NCI-H226 (cell line): ENCODE data around the gene PDE4B.

Experiments used
- DNase-seq: peaks from one replicate; pipeline ENCODE4 v3.0.0-alpha.2; 2015

The PDE4B gene

DNA sequence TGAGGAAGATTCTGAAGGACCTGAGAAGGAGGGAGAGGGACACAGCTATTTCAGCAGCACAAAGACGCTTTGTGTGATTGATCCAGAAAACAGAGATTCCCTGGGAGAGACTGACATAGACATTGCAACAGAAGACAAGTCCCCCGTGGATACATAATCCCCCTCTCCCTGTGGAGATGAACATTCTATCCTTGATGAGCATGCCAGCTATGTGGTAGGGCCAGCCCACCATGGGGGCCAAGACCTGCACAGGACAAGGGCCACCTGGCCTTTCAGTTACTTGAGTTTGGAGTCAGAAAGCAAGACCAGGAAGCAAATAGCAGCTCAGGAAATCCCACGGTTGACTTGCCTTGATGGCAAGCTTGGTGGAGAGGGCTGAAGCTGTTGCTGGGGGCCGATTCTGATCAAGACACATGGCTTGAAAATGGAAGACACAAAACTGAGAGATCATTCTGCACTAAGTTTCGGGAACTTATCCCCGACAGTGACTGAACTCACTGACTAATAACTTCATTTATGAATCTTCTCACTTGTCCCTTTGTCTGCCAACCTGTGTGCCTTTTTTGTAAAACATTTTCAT, 579.9 kb downstream of the PDE4B start:
- no peak for DNase-seq

DNA sequence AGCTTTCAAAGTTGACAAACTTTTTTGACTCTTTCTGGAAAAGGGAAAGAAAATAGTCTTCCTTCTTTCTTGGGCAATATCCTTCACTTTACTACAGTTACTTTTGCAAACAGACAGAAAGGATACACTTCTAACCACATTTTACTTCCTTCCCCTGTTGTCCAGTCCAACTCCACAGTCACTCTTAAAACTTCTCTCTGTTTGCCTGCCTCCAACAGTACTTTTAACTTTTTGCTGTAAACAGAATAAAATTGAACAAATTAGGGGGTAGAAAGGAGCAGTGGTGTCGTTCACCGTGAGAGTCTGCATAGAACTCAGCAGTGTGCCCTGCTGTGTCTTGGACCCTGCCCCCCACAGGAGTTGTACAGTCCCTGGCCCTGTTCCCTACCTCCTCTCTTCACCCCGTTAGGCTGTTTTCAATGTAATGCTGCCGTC, 580.5 kb downstream of the PDE4B start:
- no peak for DNase-seq

DNA sequence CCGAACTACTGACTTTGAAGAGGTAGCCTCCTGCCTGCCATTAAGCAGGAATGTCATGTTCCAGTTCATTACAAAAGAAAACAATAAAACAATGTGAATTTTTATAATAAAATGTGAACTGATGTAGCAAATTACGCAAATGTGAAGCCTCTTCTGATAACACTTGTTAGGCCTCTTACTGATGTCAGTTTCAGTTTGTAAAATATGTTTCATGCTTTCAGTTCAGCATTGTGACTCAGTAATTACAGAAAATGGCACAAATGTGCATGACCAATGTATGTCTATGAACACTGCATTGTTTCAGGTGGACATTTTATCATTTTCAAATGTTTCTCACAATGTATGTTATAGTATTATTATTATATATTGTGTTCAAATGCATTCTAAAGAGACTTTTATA, 581.5 kb downstream of the PDE4B start:
- DNase-seq = no peak

DNA sequence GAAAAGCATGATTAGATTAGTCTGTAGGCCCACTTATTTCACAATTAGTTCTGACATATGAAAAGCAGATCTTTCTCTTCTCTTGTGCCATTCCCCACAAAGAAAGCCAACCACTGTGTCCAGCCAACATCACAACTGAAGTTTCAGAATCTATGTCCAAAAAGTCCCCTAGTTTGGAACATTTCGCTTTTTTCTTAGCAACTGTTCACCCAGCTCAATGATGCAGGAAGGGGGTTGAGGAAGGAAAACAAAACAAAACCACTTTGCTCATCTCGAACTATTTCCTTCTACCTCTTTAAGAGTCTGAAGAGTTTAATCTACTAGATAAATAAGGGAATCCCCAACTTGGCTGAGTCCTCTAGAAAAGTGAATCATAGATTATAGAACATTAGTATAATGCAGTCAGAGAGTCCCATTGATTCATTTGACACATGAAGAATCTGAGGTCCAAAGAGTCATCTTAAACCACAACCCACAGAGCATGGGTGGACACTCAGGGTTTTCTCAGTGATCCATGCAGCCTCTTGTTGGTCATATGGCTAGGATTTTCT, 581.9 kb downstream of the PDE4B start:
- peak; percentile 81 for DNase-seq

DNA sequence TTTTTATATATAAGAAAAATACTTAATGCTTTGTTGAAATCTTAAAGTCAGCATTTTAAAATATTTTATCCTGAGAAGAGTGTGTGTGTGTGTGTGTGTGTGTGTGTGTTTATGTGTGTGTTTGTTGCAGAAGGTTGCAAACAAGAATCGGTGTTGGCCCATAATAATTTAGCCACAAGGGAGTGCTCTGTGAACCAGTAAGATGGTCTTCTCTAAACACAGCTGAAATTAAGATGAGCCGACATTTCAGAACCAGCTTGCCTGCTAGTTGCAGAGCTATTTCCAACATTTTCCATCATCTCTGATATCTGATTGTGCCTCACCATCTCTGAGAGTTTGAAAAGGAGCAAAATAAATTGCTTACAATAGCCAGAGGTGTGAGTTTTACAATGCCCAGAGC, 582.4 kb downstream of the PDE4B start:
- DNase-seq = no peak

DNA sequence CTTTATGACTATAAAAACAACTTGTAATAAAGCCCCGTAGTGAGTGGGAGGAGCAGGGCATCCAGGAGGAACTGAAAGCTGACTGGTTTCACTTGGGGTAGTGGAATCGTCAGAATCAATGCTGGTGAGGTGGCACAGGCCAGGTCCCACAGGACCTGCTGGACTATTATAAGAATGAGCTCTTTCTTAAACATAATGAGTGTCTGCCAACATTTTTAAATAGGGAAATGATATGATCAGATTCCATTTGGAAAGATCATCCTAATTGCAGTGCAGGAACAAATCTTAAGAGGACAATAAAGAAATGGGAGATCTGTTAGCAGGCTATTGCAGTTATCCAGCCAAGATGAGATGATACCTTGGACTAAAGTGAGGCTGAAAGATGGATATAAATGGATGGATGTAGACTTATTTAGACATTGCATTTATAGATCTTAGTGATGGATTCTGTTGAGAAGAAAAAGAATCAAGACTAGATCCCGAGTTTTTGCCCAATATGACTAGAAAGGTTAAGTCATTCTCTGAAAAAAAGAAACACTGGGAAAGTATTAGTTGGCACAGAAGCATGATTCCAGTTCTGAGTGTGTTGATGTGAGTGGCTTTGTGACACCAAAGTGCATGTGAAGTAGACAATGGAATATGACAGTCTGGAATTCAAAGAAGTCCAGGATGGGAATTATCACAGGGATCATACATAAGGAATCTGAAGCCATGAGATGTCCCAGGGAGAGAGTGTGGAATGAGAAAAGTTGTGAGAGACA, 587.9 kb downstream of the PDE4B start:
- no peak for DNase-seq

DNA sequence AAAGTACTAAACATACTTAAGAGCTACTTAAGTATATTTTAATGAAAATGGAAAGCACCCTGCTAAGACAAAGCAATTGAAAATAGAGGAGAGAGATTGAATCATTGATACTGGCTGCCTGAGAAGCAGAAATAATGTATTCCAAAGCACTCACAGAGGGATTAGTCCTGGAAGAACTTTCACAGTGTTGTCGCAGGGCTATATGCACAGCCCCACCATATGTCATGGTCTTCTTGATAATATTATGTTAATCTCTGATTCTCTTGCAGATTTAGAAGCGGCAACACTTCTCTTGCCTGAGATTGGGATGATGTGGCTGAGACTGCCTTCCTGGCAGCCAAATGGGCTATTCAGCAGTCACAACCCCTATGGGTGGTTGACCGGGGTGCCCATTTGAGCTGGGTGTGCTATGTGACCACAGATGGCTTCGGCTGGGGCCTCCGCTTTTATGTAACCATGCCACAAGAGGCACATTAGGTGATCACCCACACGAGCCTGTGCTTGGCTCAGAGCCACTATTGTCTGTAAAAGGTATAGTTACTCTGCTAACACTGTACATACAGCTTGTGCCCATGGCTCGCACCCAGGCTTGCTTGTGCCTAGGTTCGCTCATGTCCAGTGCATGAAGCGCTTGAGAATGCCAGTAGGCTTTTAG, 589.1 kb downstream of the PDE4B start:
- DNase-seq = no peak

DNA sequence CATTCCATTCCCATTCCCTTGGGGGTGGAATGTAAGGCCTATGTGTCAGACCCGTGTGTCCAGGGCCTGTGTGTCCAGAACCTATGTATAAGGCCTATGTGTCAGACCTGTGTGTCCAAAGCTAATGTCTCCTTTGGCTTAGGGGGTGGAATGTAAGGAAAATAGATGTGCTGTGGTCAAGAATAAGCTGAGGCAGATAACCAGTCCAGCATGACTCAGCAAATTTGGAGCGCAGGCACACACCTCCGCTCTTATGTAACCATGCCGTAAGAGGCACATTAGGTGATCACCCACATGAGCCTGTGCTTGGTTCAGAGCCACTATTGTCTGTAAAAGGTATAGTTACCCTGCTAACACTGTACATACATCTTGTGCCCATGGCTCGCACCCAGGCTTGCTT, 590.5 kb downstream of the PDE4B start:
- DNase-seq = no peak

DNA sequence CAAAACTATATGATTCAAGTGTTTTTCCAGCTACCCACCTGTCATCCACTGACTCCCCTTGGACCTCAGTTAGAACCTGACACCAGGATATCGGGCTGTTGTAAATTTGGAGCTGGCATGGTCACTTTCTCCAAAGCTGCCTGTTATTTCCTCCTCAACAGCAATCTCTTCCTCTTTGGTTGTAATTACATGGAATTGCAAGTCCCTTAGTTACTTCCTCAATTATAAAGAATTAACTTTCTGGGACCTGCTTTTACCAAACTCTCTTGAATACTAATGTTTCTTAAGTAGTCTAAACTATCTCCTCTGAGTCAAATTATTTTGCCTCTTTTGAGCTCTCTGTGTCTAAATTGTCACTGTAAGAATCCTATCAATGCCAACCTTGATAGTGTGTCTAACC, 590.9 kb downstream of the PDE4B start:
- DNase-seq = no peak

DNA sequence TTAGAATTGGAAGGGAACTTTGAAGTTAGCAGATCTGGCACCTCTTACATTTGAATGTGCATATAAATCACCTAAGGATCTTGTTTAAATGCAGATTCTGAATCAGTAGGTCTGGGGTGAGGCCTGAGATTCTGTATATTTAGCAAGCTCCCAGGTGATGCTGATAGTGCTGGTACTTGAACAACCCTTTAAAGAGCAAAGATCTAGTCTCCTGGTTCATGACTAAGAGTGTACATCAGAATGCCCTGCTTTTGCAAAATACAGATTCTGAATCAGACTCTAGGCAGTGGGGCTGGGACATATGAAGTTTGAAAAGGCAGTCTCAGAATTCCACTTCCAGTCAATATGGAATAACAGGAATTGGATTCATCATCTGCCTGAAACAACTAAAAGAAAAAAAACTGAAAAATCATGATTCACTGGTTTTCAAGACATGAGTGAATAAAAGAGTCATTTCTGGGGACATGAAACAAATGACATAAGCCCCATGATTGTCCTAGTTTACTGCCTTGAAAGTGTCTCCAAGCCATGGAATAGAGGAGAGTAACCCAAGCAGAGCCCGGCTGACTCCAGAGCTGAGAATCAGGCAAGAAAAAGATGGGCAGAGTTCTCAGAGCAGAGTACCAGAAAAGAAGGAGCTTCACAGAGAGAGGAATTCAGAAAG, 591.7 kb downstream of the PDE4B start:
- DNase-seq = no peak

DNA sequence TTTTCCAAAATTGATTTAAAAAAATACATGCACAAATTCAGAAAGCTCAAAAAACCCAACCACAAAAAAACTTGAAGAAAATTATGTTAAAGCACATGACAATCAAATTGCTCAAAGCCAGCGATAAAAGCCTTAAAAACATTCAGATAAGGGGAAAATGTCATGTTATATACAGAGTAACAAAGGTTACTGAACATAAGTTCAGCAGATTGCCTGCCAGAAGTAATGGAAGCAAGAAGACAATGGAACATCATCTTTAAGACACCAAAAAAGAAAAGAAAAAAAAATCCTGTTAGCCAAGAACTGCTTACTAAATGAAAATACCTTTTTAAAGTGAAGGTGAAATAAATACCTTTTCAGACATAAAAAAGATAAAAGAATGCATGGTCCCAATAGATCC, 594.0 kb downstream of the PDE4B start:
- DNase-seq = no peak

DNA sequence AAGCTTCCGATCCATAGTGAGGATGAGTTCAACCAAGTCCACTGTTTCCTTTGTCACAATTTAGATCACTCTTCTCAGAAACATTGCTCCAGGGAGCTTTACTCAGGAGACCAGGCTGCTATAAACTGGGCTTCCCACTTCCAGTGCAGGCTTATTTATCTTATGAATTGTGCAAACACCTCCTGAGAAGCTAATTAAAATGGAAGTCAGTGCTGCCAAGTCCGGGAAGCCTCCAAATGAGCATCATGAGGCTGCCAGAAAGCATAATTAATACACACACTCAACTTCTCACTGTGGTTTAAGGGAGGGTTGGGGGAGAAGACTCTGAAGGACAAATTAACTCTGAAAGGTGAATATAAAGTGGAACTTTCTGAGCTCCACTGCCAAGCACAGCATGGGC, 596.2 kb downstream of the PDE4B start:
- DNase-seq = no peak

DNA sequence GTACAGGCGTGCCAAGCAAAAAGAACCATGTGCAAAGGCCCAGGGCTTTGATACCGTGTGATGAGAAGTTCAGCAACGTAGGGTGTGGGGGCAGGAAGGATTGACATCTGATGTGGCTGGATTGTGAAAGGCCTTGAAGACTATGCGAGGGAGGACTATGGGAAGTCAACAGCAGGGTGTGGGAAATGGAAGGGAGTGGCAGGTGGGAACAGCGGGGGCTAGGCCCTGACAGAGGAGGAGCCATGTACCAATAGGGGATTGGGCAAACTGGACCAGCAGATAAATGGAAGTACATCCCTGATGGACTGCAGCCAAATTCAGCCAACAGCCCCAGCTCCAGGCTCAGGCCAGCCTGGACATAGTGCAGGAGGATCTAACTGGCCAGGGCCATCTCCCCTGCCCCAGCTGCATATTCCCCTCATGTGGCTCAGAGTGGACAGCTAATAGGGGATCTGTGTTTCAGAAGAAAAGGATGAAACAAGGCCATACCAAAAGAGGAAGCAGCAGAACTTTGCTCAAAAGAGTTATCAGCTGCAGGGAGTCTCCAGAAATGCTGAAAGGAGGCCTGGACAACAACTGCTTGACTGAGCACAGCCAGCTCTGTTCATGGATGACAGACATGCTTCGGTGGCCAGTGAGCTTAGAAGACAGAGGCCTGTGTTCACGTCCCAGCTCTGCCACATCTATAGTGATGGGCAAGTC, 601.0 kb downstream of the PDE4B start:
- no peak for DNase-seq

DNA sequence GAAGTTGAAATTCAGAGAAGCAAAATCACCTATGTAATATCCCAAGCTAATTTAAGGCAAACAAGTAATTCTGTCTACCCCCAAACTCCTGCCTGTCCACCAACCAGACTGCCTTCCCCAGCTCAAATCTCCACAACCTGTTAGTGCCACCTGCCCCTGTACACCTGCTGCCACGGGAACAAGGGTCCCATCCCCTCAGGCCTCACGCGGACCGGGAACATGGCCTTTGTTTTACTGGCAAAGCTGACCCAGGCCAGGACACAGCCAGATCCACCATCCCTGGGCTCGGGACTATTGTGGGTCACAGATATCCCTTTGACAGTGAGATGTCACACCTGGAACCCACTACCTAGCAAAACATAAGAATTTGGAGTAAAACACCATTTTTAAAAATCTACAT, 601.9 kb downstream of the PDE4B start:
- DNase-seq = no peak

DNA sequence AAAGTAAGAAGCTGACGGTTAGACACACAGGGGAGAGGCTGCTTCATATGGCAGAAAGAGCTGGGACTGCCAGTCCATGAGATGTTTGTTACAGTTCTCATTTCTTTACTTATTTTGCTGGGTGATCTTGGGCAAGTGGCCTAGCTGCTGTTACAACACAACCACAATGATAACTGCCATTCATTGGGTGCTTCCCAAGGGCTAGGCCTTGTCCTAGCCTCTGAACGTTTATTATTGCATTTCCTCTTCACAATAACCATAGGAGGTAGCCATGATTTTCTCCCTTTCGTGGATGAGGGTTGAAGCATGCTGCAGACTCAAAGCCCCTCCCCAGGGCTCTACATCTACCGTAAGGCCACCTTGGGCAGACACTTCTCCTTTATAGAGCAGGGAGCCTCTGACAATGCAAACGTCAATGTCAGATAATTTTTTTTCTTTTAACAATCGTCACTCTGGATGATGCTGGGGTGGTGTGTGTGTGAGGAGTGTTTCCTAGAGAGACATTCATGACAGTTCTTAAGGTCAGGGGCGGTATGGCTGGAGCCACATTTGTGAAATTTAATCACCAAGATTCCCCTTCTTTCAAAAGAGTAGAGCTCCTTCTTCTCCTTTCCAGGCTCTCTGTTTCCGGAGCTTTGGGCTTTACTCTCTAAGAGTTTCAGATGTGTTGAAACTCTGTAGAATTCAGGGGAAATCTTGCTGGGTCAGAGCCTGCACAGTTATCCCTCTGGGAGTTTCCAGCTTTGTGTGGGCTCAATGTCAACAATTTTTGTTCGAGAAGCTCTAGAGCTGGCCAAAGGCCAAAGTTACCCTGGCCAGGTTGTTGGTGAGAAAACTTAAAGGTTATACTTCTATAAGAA, 602.7 kb downstream of the PDE4B start:
- DNase-seq = no peak

DNA sequence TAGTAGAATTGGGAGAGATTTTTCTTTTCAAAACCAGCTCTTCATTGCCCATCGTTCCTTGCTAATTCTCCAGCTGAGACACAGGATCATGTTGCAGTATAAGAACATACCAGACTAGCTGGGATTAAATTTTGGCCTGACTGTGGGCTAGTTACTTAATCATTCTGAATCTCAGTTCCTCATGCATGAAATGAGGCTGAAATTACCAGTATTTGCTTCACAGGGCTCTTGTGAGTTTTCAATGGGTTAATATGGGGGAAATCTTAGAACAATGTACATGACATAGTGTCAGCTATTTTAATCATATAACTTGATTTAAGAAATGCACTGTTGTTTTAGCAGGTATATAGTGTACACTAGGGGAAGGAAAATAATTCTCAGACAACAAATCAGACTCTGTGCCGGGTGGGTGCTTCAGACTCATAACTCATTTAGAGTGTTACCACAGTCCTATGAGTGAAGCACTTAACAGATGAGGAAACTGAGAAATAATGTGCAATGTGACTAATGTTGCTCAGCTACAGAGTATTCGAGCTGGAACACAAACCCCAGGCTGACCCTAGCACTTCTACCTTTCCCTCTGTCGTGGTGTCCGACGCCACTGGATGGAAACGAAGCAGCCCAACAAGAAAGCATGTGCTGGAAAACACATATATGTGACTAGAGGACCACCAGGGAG, 603.7 kb downstream of the PDE4B start:
- no peak for DNase-seq

DNA sequence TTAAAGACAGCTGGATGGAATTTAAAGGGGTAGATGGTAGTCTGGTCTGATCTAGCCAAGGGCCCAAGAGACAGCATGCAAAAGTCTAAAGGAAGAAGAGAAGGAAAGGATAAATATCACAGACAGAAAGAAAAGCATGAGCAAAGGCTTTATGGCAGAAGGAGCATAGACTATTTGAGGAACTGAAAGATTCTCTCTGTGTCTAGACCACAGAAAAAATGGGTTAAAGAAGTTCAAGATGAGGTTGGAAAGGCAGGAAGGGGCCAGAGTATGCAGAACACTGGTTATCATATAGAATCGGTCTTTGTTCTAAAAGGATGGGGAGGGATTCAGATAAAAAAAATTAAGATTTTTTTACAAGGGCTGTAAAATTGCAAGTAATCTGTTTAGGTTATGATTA, 604.5 kb downstream of the PDE4B start:
- DNase-seq = no peak

DNA sequence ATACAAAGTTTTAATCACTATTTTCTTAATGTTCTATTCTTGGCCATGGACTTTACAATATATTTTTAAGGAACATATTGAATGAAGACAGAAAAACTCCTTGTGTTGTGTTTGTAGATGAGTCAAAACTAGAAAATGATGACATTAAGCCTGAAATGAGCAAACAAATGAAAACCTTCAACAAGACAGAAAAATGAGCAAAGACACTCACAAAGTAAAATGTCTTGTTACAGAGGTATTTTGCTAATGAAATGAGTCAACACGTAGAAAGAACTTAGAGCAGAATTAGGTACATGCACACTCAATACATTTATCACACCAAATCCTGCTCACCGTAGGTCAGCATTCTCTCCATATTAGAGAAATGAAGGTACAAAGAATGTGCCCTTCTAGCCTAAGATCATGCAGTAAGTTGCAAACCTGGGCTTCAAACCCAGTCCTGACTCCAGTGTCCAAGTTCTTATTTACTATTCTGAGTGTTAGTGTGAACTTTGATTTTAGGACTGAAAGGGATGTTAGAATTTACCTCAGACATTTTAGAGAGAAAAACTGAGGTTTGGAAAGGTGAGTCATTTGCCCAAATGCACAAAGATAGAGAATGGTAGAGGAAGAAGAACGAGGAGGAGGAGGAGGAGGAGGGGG, 607.3 kb downstream of the PDE4B start:
- no peak for DNase-seq

DNA sequence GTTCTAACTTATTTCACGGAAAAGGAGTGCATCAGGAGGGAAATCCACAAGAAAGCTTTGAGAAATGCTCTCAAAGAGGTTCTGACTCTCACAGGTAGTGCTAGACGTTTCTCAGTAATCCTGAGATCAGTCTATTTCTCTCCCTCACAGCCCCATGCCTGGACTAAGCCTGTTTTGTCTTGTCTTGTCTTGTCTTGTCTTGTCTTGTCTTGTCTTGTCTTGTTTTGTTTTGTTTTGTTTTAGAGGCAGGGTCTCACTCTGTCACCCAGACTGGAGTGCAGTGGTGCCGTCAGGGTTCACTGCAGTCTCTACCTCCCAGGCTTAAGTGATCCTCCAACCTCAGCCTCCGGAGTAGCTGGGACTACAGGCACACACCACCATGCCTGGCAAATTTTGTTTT, 608.0 kb downstream of the PDE4B start:
- DNase-seq = no peak

DNA sequence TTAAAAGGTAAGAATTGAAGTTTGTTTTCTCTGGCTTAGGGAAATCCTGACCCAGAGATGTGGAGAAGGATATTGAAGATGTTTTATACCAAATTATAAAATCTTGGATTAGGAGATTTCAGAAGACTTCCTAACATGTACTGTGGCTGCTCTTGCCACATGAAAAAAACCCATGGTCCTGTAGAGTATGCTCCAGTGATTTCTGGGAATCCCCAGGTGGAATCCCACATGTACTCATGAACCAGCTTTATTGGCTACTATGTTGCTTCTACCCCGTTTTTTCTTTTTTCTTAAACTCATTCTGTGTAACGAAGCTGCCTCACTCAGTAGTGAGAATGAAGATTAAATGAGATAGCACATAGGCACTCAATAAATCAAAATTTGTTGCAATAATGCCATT, 608.5 kb downstream of the PDE4B start:
- no peak for DNase-seq

DNA sequence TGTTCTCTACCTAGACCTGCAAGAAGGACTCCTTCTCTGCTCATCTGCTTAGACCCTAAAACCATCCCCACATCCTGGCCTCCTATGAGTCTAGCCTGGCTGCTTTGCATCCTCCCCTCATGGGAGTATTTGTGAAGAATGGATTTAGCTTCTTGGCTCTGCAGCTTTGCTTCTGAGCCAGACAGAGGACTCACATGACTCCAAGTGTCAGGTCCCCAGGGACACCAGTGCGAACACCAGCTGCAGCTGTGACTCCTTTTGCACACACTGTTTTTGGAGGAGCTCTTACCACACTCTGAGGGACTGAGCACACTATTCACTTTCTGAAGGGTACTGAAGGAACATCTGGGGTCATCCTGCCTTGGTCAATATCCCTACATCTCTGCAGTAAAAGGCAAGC, 609.5 kb downstream of the PDE4B start:
- DNase-seq = no peak
